GM12801 (cell line): Measurements from ENCODE around the gene CPNE8.

Experiments
- CTCF ChIP-seq: IDR thresholded peaks from one replicate; pipeline ENCODE4 v1.5.1; 2011; ENCODE audit warnings: control low read depth; ENCODE audit not compliant: insufficient read length; ENCODE audit errors: extremely low read depth

The CPNE8 gene

DNA sequence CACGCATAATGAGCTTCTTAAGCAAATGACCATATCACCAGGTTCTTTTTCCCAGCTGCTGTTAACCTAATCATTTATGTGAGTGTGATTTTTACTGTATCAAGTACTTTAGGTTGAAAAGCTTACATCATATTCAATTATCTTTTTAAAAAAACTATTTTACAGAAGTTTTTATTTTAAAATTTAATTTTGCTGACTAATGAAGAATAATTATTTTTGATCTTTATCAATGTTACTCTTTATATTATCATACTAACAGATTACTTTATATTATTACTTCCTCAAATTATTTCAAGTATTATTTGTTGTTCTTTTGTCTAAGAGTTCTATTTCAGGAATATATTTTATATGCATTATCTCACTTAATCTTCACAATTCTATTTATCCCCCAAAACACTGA, 236.3 kb downstream of the CPNE8 start:
- no peak for TF ChIP-seq CTCF

DNA sequence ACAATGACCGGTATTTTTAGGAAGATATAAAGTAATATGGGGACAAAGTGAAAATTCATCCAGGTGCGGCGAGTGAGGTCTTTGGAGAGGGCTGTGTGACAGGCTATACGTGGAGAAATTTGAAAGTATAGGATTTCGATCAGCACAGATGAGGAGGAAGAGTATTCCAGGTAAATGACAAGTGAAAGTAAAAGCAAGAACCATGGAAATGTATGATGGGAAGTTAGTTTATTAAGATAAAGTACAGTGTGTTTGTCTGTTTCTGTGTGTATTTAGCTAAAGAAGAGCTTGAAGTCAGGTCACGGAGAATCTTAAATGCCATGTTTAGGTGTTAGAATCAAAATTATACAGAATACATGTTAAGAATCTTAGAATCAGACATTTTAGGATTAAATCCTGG, 239.0 kb downstream of the CPNE8 start:
- no peak for TF ChIP-seq CTCF

DNA sequence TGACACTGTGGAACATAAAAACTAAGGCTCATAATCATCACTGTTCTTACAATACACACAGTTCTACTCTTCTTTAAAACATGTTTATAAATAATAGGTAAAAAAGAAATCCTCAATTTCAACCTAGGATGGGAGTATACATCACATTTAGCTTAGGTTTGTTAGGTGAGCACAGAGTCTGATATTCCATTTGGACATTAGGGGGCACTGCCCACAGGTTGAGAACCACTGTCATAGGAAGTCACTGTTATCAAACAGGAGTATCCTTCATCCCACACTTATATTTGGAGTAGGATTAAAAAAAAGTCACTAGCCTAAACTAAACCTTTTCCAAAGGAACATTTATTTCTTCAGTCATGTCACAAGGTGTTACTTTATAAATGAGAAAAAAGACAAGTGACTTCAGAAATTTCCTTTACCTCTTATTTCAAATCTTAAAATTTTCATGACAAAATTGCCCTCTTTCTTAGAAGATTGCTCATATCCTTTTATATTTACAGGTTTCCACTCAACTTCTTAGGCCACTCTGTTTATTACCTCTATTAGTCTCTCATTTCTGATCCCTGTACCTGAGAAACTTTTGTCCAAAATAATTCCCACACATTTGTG, 240.6 kb downstream of the CPNE8 start:
- no peak for TF ChIP-seq CTCF

DNA sequence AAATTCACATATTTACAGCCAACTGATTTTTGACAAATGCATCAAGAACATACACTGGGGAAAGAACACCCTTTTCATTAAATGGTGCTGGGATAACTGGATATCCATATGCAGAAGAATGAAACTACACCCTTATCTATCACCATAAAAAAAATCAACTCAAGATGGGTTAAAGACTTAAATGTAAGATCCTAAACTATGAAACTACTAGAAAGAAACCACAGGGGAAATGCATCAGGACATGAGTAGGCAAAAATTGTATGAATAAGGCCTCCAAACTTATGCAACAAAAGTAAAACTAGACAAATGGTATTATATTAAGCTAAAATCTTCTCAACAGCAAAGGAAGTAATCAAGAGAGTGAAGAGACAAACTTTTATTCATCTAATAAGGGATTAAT, 242.6 kb downstream of the CPNE8 start:
- no peak for TF ChIP-seq CTCF

GRCh38 chr12:38653650-38654049, 251.7 kb downstream of the CPNE8 start:
- TF ChIP-seq CTCF: no peak

- TF ChIP-seq CTCF: no peak
Observed at GRCh38 chr12:38648813-38649212, 256.6 kb downstream of the CPNE8 start.

DNA sequence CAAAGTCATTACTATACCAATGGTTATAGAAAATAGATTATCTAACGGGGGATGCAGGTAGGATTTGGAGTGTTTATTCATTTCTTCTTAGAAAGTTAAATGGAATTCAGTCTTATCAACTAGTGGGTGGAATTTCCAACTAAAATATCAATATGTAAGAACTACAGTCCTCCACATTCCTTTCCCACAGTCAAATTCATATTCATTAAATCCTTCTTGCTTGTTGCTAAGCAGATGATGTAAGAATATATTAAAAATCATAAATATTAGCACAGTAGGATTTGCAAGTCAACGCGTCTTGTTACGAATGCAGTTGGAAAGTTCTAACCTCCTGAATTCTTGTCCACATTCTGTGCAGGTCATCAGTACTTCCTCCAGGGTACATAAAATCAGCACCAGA, 259.2 kb downstream of the CPNE8 start:
- no peak for TF ChIP-seq CTCF
